K562 (cell line): ENCODE data around the gene WNT3. TPM values are rescaled to one million over a fixed set of nuclear protein-coding genes. Genes with fewer than 3 reads are reported as not detected.

Experiments
- ARHGAP35 ChIP-seq: fragments of 450-650 bp; IDR thresholded peaks from 2 replicates; pipeline ENCODE4 v1.6.1; 2018; ENCODE audit not compliant: partially characterized antibody
- BRF1 ChIP-seq: IDR thresholded peaks from 3 replicates; pipeline ENCODE4 v1.6.1; 2011; ENCODE audit warnings: borderline replicate concordance, mild to moderate bottlenecking; ENCODE audit not compliant: insufficient read length; ENCODE audit errors: extremely low read depth
- CBX2 ChIP-seq: fragments of 200-600 bp; sonication (generic); IDR thresholded peaks from one replicate; pipeline ENCODE4 v1.6.1; 2012; ENCODE audit warnings: mild to moderate bottlenecking, low read length, inconsistent platforms; ENCODE audit not compliant: insufficient read depth, poor library complexity, severe bottlenecking
- CTBP1 ChIP-seq: fragments of 450-650 bp; IDR thresholded peaks from 2 replicates; pipeline ENCODE4 v1.6.1; 2016; ENCODE audit warnings: borderline replicate concordance
- DNMT1 ChIP-seq: fragments of 450-650 bp; IDR thresholded peaks from 2 replicates; pipeline ENCODE4 v1.6.1; 2016; ENCODE audit warnings: antibody characterized with exemption, mild to moderate bottlenecking
- FOXK2 ChIP-seq, 2 experiments: fragments of 450-650 bp; IDR thresholded peaks in 1 of 2; conservative IDR thresholded peaks in 1 of 2; 2 replicates each; pipeline ENCODE4 v1.6.1; 2016; ENCODE audit warnings: low read depth in 2 of 2, mild to moderate bottlenecking in 1 of 2
- FUS ChIP-seq: fragments of 200-400 bp; formaldehyde crosslinking; optimal IDR thresholded peaks from 2 replicates; pipeline ENCODE3; 2017; ENCODE audit warnings: low read depth, low read length
- HMBOX1 ChIP-seq: sonication (generic); IDR thresholded peaks from 2 replicates; pipeline ENCODE4 v1.6.1; 2016
- MAFK ChIP-seq: IDR thresholded peaks from 2 replicates; pipeline ENCODE4 v1.6.1; 2011; ENCODE audit warnings: low read length, improper control_type of control experiment
- MED1 ChIP-seq: sonication (generic); formaldehyde crosslinking; IDR thresholded peaks from 2 replicates; pipeline ENCODE4 v1.8.1; 2023; ENCODE audit warnings: missing genetic modification reagents, borderline replicate concordance
- PCBP1 ChIP-seq: fragments of 200-400 bp; formaldehyde crosslinking; IDR thresholded peaks from 2 replicates; pipeline ENCODE4 v1.6.1; 2018; ENCODE audit warnings: mild to moderate bottlenecking, low read depth, low read length; ENCODE audit not compliant: poor library complexity, severe bottlenecking
- POLR2B ChIP-seq: fragments of 450-650 bp; IDR thresholded peaks from 2 replicates; pipeline ENCODE4 v1.6.1; 2018; ENCODE audit warnings: low read depth; ENCODE audit not compliant: partially characterized antibody
- RREB1 ChIP-seq: fragments of 250-450 bp; sonication (Bioruptor Pico); IDR thresholded peaks from 2 replicates; pipeline ENCODE4 v1.4.0; 2020
- SMC3 ChIP-seq: conservative IDR thresholded peaks from 2 replicates; pipeline ENCODE4 v1.6.1; 2011; ENCODE audit warnings: low read depth, low read length, improper control_type of control experiment; ENCODE audit not compliant: insufficient read depth
- SRSF1 ChIP-seq: fragments of 200-400 bp; formaldehyde crosslinking; IDR thresholded peaks from 2 replicates; pipeline ENCODE4 v1.6.1; 2017; ENCODE audit warnings: mild to moderate bottlenecking, low read depth, low read length, moderate library complexity
- TCF7 ChIP-seq: sonication (generic); IDR thresholded peaks from 2 replicates; pipeline ENCODE4 v1.6.1; 2016; ENCODE audit warnings: antibody characterized with exemption, borderline replicate concordance
- TFAM ChIP-seq: fragments of 250-450 bp; sonication (Bioruptor Pico); conservative IDR thresholded peaks from 2 replicates; pipeline ENCODE4 v1.5.0; 2021; ENCODE audit warnings: mild to moderate bottlenecking, moderate library complexity
- ZFP36 ChIP-seq: fragments of 150-350 bp; IDR thresholded peaks from 2 replicates; pipeline ENCODE4 v1.6.1; 2018; ENCODE audit warnings: low read length, low read depth; ENCODE audit not compliant: partially characterized antibody
- ZKSCAN8 ChIP-seq: fragments of 200-800 bp; sonication (Bioruptor generic); IDR thresholded peaks from 2 replicates; pipeline ENCODE4 v1.6.1; 2016; ENCODE audit warnings: missing genetic modification characterization, missing compliant biosample characterization
- ZNF277 ChIP-seq: fragments of 250-450 bp; sonication (Bioruptor Pico); IDR thresholded peaks from 2 replicates; pipeline ENCODE4 v1.8.0; 2022; ENCODE audit warnings: inconsistent platforms, mild to moderate bottlenecking, moderate library complexity, borderline replicate concordance
- ZZZ3 ChIP-seq: fragments of 450-650 bp; IDR thresholded peaks from 2 replicates; pipeline ENCODE4 v1.6.1; 2016; ENCODE audit warnings: antibody characterized with exemption, mild to moderate bottlenecking, moderate library complexity
- polyA plus RNA-seq, 8 experiments: library from polyadenylated mRNA; depleted of rRNA in 4 of 8; stranded (reverse) in 5 of 8; unstranded in 3 of 8; fragments of >200 nt; fragmentation: Nextera tagmentation in 2 of 8; fragmentation: Illumina TruSeq in 1 of 8; extraction: Ambion mirVana in 2 of 8; extraction: Trizol in 1 of 8; gene quantifications; 2 replicates each; pipeline versions ENCODE4 v1.2.1 to v1.2.3, GENCODE V29; 2011 to 2014; ENCODE audit warnings: inconsistent platforms in 1 of 8, missing spikeins in 1 of 8
- total RNA-seq, 7 experiments: library from RNA; depleted of rRNA in 6 of 7; stranded (reverse); fragments of >200 nt in 6 of 7; fragmentation: Illumina TruSeq in 2 of 7; extraction: Trizol in 2 of 7; gene quantifications; 2 replicates each; pipeline versions ENCODE4 v1.2.1 to v1.2.3, GENCODE V29; 2011 to 2021; ENCODE audit warnings: low replicate concordance in 1 of 7

Gene WNT3
- total and polyA plus RNA-seq, 9 of the 15 experiments (the other 6 are each of a cell fraction or from before 2014, with no cell fraction given), result 1.5 to 6.1 (median 3.3) TPM

- TF ChIP-seq RREB1 (CRISPR knock-in tag) (0 out of 2 replicates have a peak, but pooled peaks have one; percentile 28), FOXK2 (conservative IDR thresholded peaks at IDR 0.05 in 1 of 2, IDR thresholded peaks at IDR 0.05 in 1 of 2; ENCODE audit: low read depth in 2 of 2) (peak in 1 of 2 experiments; percentile 56; a peak in 1 of 4 replicates), HMBOX1 (no peak), ZFP36 (no peak), MAFK (no peak), FUS (no peak), ZKSCAN8 (CRISPR knock-in tag) (no peak), DNMT1 (no peak), ARHGAP35 (no peak), ZNF277 (CRISPR knock-in tag) (no peak), BRF1 (no peak), TFAM (CRISPR knock-in tag) (no peak), SMC3 (peak; percentile 82), MED1 (CRISPR knock-in tag) (no peak), ZZZ3 (no peak), SRSF1 (no peak), TCF7 (no peak), PCBP1 (no peak), CBX2 (no peak), CTBP1 (peak; percentile 51; the same call in 1 of the 2 replicates), POLR2B (no peak)
These were observed 36.1 kb downstream of the WNT3 start (continued) for GRCh38 chr17:46782250-46782953.
